Urinary bladder (tissue), 4 donors: Measurements from ENCODE around the gene DPT. TPM values are rescaled to one million over a fixed set of nuclear protein-coding genes. Genes with fewer than 3 reads are reported as not detected.

ENCODE experiments used
- DNase-seq: peaks from one replicate; pipeline ENCODE4 v3.0.0-alpha.2; 2015; ENCODE audit errors: extremely low spot score
- H3K27ac ChIP-seq: one replicate; pipeline ENCODE4 v1.5.1; 2013; ENCODE audit warnings: low read depth, mild to moderate bottlenecking, moderate library complexity
- H3K36me3 ChIP-seq: one replicate; pipeline ENCODE4 v1.6.1; 2013; ENCODE audit warnings: mild to moderate bottlenecking, moderate library complexity; ENCODE audit not compliant: insufficient read depth
- H3K4me1 ChIP-seq: one replicate; pipeline ENCODE4 v1.6.1; 2013; ENCODE audit warnings: mild to moderate bottlenecking, moderate library complexity; ENCODE audit not compliant: insufficient read depth
- H3K4me3 ChIP-seq: one replicate; pipeline ENCODE4 v1.5.1; 2013; ENCODE audit warnings: low read depth, low read length
- whole genome bisulfite sequencing: extraction: QIAGEN DNeasy Blood & Tissue Kit; methylation state at CpG from one replicate; pipeline ENCODE4 v1.1.7; 2013; 5-methylcytosine and 5-hydroxymethylcytosine counted together
- polyA plus RNA-seq: library from polyadenylated mRNA; stranded (reverse); fragments of 200-250 nt; gene quantifications from one replicate; pipeline ENCODE4 v1.2.3, GENCODE V29; 2013
- total RNA-seq: library from RNA; depleted of rRNA; stranded (reverse); fragments of >200 nt; gene quantifications from one replicate; pipeline ENCODE4 v1.2.3, GENCODE V29; 2014
- donor health status: healthy with polysubstance abuse.
- donor health status: healthy.

The DPT gene
- total and polyA plus RNA-seq, 2 donors, result 175 to 198 TPM

GRCh38 chr1:168706391-168706992 lies 22.5 kb downstream of the DPT start:
- no peak for DNase-seq
- 37% methylated on average over 3 of the region's 3 CpGs for WGBS
- H3K4me1 ChIP-seq, result no peaks in the 10 kb centered on the region
- no peaks in the 10 kb centered on the region for H3K36me3 ChIP-seq
- no peak overlapping the region for H3K4me3 ChIP-seq
- no peak overlapping the region for H3K27ac ChIP-seq

GRCh38 chr1:168700575-168701268 lies 28.3 kb downstream of the DPT start:
- Histone ChIP-seq H3K4me3 (no peak overlapping the region), H3K27ac (no peak overlapping the region), H3K36me3 (no peaks in the 10 kb centered on the region), H3K4me1 (no peaks in the 10 kb centered on the region)
- DNase-seq, result no peak
- 90% methylated on average over 3 of the region's 3 CpGs for WGBS

- 97% methylated on average over 1 of the region's 1 CpG for WGBS
- no peaks in the 10 kb centered on the region for H3K4me1 ChIP-seq
- no peaks in the 10 kb centered on the region for H3K36me3 ChIP-seq
- H3K27ac ChIP-seq, result no peak overlapping the region
- H3K4me3 ChIP-seq, result no peak overlapping the region
- DNase-seq, result no peak
Observed at GRCh38 chr1:168698453-168698852, 30.6 kb downstream of the DPT start.

- DNase-seq, result no peak
- Histone ChIP-seq H3K36me3 (no peaks in the 10 kb centered on the region), H3K4me3 (no peak overlapping the region), H3K4me1 (no peaks in the 10 kb centered on the region), H3K27ac (no peak overlapping the region)
- WGBS, result 77% methylated on average over 5 of the region's 5 CpGs
Observed at GRCh38 chr1:168697356-168698126, 31.5 kb downstream of the DPT start.

- no peaks in the 10 kb centered on the region for H3K4me1 ChIP-seq
- H3K4me3 ChIP-seq, result no peak overlapping the region
- no peaks in the 10 kb centered on the region for H3K36me3 ChIP-seq
- no peak overlapping the region for H3K27ac ChIP-seq
- DNase-seq, result no peak
- 52% methylated on average over 7 of the region's 7 CpGs for WGBS
Observed at GRCh38 chr1:168696125-168696760, 32.8 kb downstream of the DPT start.

GRCh38 chr1:168693872-168694238 lies 35.2 kb downstream of the DPT start:
- 65% methylated on average over 2 of the region's 2 CpGs for WGBS
- no peak for DNase-seq
- no peak overlapping the region for H3K27ac ChIP-seq

DNA sequence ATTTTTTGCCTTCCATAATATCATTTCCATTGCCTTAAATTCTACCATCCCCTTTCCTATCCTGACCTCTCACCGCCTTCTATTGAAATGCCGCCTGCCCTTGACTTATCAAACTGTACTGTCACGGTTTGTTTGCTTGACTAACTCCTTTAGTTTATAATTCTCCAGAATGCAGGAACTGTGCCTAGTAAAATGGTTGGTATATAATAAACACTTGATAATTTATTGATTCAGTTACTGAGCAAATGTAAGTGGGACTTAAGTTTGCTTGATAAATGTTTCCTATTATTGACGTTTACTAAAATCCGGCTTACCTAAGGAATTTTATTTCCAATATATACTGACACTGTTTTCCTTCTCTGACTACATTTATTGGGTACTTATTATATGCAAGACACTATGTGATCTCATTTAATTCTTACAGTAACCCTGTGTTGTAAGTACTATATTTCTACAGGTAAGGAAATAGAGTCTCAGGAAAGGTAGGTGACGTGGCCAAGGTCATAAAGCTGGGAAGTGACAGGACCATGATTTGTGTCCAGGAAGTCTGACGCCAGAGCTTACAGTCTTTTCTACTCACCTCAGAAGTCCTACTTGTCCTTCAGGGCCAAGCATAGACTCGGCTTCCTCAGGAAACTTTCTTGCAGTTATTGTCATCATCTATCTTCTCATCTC lies 35.7 kb downstream of the DPT start:
- DNase-seq, result no peak
- WGBS, result 79% methylated on average over 8 of the region's 8 CpGs
- Histone ChIP-seq H3K4me1 (no peaks in the 10 kb centered on the region), H3K4me3 (no peak overlapping the region), H3K27ac (no peak overlapping the region), H3K36me3 (no peaks in the 10 kb centered on the region)

More at GRCh38 chr1:168693872-168694238, 35.2 kb downstream of the DPT start:
- no peak overlapping the region for H3K4me3 ChIP-seq
- H3K4me1 ChIP-seq, result no peaks in the 10 kb centered on the region
- H3K36me3 ChIP-seq, result no peaks in the 10 kb centered on the region

GRCh38 chr1:168692472-168692871 lies 36.5 kb downstream of the DPT start:
- H3K36me3 ChIP-seq, result no peaks in the 10 kb centered on the region
- no peak overlapping the region for H3K27ac ChIP-seq
- WGBS, result 98% methylated on average over 3 of the region's 3 CpGs
- H3K4me1 ChIP-seq, result no peaks in the 10 kb centered on the region
- H3K4me3 ChIP-seq, result no peak overlapping the region
- DNase-seq, result no peak

DNA sequence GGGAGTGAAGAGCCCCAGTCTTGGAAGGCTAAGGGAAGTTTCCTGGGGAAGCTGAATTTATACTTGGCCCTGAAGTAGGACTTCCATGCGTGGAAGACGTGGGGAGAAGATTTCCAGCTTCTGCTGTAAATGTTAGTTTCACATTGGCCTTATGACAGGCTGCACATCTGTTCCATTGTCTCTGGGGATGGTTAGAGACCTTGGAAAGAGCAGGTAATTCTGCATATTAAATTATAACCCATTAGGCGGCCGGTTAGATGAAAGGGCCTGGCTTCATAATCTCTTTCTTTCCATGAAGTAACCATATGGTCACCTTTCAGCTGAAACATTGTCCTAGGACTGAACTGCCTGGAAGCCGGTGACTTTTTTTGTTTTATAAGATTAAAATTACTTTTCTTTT lies 37.5 kb downstream of the DPT start:
- H3K27ac ChIP-seq, result no peak overlapping the region
- no peaks in the 10 kb centered on the region for H3K36me3 ChIP-seq
- H3K4me3 ChIP-seq, result no peak overlapping the region
- 95% methylated on average over 5 of the region's 5 CpGs for WGBS
- DNase-seq, result no peak
- no peaks in the 10 kb centered on the region for H3K4me1 ChIP-seq

DNA sequence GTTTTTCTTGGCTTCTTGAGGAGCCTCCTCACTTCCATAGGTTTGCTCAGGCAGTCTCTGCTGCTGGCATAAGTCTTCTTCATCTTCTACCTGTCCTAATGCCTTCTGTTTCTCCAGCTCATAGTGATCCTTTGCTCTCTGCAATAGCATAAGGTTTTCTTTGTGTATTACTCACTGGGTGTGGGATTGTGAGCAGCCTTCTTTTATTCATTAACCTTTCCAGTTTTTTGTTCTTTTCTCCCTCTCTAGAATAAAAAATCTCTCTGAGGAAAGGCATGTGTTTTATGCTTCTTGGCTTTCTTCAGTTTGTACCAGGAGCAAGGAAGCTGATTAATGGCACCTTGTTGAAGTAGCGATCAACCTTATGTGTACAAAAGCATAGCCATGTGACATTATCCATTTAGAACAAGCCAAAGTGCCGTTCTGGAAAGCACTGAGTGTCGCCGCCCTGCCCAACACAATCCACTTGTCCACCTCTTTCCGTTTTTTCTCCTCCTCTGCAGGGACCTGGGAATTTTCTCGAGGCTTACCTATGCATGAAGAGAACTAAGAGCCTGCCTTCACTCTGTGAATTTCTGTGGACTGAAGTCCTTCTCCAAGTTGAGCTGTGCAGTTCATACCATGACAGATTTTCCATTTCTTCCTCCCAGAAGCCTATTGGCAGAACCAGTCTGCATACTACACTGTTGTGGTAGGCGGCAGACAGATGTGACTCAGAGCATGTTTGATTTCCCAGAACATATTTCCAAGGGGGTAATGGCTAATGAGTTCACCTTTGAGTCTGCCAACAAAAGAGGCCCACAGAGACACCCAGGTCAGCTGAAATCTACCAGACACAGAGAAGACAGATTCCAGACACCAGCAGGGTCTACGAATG lies 39.0 kb downstream of the DPT start:
- DNase-seq, result no peak
- WGBS, result 79% methylated on average over 8 of the region's 8 CpGs
- H3K36me3 ChIP-seq, result no peaks in the 10 kb centered on the region
- H3K27ac ChIP-seq, result no peak overlapping the region
- H3K4me1 ChIP-seq, result no peaks in the 10 kb centered on the region
- no peak overlapping the region for H3K4me3 ChIP-seq

DNA sequence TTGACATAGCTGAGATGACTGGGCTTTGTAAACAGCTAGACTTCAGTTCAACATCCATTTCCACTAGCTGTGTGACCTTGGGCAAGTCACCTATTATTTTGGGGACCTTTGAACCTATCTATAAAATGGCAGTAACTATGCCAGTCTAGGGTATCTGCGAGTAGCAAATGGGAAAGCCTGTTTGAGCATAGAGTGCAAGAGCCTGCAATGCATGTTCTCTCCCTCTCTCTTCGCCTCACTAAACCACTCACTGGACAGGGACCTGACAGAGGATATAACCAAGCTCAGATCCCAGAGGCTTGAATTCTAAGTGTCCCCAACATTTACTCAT lies 39.7 kb downstream of the DPT start:
- no peaks in the 10 kb centered on the region for H3K36me3 ChIP-seq
- H3K4me3 ChIP-seq, result no peak overlapping the region
- no peak for DNase-seq
- WGBS, result 71% methylated on average over 2 of the region's 2 CpGs
- H3K4me1 ChIP-seq, result no peaks in the 10 kb centered on the region
- no peak overlapping the region for H3K27ac ChIP-seq

GRCh38 chr1:168688644-168689326 lies 40.2 kb downstream of the DPT start:
- Histone ChIP-seq H3K4me3 (no peak overlapping the region), H3K27ac (no peak overlapping the region), H3K36me3 (no peaks in the 10 kb centered on the region), H3K4me1 (no peaks in the 10 kb centered on the region)
- 19% methylated on average over 5 of the region's 5 CpGs for WGBS
- no peak for DNase-seq
